ENCODE data around the gene NPTN.

DNA sequence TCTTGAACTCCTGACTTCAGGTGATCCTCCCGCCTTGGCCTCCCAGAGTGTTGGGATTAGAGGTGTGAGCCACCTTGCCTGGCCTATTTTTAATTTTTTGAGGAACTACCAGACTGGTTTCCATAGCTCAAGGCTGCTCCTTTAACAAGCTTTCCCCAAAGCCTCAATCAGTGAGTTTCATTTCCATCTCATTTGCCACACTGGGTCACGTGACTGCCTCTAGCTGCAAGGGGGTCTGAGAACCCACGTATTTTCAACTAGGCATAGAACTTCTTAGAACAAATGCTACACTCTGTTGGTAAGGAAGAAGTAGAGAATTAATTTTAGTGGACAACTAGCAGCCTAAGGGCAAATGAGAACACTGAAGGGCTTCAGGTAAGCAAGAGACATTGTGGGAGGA, 47.9 kb upstream of the NPTN start:
- TF ChIP-seq SP1 (IDR thresholded peaks at IDR 0.05): no peak
- no peak for TF ChIP-seq BHLHE40 (IDR thresholded peaks at IDR 0.05; ENCODE audit: borderline replicate concordance)
- TF ChIP-seq HDGF (IDR thresholded peaks at IDR 0.05; ENCODE audit: borderline replicate concordance): no peak

Measured in HEK293T (cell line).